Measurements from ENCODE around the gene TUBA1A. TPM values are rescaled to one million over a fixed set of nuclear protein-coding genes. Genes with fewer than 3 reads are reported as not detected.

Gene TUBA1A
- total and polyA plus RNA-seq, 8 donors, result 205 to 675 (median 507) TPM

DNA sequence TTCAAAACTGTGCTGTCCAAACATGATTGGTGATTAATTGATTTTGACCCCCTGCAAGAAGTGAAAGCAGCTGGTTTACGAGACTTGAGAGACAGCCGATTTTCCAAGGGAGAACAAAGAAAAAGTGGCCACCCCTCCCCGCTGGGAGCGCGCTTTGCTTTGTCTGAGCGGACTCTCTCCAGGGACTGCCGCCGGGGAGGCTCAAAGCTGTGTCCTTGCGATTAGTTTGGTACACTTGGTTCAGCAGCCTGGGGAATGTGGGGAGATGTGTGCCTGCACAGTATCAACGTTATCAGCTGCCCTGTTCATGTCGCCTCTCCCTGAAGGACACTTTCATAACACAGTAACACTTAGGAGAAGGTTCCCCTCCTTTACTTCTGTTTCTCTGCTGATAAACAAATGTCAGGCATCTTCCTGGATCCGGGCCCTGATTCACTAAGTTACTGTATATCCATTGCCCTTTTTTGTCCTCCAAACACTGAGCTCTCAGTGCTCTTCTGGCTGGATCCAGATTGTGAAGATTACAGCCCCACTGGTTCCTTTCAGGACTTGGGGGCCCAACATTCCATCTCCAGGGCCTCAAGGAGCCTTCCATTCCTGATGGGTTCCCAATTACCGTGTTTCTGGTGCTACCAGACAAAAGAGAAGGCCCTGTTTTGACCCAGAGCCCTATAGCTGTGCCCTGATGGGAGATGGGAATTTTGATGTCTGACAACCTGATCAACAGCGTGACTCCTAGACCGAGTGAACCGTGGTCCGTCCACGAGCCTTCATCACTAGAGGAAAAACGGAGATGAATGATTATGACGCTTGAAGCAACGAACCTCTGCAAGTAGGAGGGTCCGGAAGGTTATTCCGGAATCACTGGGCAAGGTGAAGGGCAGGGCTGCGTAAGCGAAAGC is 44.3 kb upstream of the TUBA1A start:
- Histone ChIP-seq H3K4me3 (peak overlapping the region in 1 of 2 donors; percentile 60), H3K9me3 (no peaks in the 10 kb centered on the region), H3K27ac (peak overlapping the region; percentile 98 to 99), H3K36me3 (no peaks in the 10 kb centered on the region), H3K27me3 (no peaks in the 10 kb centered on the region), H3K4me1 (peaks cover 13 to 52% of the 10 kb centered on the region in 2 donors)
- intact Hi-C loops (cut with DNase I), result loop anchor here in 1 of 2 donors (5.0 to 10.0 kb wide), 2 partner anchors 36 to 148 kb away; no protein-coding TSS in a partner anchor
- DNase-seq, result peak; percentile 49 to 80 (median 60)
- TF ChIP-seq, protein P1, sequence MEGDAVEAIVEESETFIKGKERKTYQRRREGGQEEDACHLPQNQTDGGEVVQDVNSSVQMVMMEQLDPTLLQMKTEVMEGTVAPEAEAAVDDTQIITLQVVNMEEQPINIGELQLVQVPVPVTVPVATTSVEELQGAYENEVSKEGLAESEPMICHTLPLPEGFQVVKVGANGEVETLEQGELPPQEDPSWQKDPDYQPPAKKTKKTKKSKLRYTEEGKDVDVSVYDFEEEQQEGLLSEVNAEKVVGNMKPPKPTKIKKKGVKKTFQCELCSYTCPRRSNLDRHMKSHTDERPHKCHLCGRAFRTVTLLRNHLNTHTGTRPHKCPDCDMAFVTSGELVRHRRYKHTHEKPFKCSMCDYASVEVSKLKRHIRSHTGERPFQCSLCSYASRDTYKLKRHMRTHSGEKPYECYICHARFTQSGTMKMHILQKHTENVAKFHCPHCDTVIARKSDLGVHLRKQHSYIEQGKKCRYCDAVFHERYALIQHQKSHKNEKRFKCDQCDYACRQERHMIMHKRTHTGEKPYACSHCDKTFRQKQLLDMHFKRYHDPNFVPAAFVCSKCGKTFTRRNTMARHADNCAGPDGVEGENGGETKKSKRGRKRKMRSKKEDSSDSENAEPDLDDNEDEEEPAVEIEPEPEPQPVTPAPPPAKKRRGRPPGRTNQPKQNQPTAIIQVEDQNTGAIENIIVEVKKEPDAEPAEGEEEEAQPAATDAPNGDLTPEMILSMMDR (IDR thresholded peaks at IDR 0.05), result no peak
- no peak for ATAC-seq

DNA sequence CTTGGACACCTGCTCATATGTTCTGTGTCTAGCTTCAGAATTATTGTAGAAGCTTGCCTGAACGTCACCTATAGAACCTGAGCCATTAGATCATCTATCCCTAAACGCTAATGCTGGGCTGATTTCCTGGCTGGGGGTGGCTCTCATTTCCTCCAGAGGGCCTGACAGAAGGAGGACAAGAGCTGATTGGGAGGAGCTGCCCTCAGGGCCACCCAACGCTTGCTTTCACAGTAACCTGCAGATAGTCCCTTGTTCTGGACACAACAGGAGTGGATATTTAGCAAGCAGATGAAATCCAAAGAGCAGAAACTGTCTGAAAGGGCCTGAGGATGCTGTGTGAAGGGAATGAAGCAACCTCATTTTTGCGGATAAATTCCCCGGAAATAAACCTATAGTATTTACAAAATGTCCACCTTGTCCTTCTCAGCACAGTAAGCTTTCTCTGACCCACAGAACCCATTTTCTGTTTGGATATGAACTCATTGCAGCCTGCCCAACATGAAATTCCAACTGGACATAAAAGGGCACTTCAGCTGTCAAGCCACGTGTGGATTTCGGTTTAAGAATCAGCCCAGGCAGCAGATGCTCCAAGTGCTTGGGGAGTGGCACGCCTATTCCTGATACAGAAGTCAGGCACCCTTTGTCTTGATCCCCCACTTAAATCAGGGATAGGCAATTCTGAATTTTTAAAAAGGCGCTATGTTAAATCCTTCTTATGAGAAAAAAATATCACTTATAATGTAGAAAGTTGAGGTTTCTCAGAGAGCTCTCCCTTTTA is 43.2 kb upstream of the TUBA1A start:
- ATAC-seq, result no peak
- Histone ChIP-seq H3K4me1 (peaks cover 13 to 52% of the 10 kb centered on the region in 2 donors), H3K36me3 (no peaks in the 10 kb centered on the region), H3K9me3 (no peaks in the 10 kb centered on the region), H3K4me3 (no peak overlapping the region), H3K27ac (peak overlapping the region; percentile 98 to 99), H3K27me3 (no peaks in the 10 kb centered on the region)
- no peak for DNase-seq
- intact Hi-C loops (cut with DNase I), result loop anchor here in 1 of 2 donors (5.0 to 10.0 kb wide), 2 partner anchors 35 to 147 kb away; no protein-coding TSS in a partner anchor
- TF ChIP-seq, protein P1 (IDR thresholded peaks at IDR 0.05), result no peak

DNA sequence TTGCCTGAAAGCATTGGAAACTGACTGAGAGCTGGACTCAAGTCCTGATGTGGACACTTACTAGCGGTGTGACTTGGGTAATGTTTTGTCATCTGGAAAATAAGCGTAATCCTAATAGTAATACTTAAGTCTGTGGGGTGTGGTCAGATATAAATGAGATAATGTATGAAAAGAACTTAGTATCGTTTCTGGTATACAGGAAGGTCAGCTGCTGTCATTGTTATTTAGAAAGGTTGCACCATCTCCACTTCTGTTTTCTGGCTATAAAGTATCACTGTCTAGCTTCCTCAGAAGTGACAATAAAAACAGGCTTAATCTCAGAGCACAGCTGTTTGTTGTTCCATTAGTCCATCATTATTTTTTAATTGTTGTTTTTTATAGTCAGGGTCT is 41.9 kb upstream of the TUBA1A start:
- ATAC-seq, result no peak
- Histone ChIP-seq H3K27me3 (no peaks in the 10 kb centered on the region), H3K9me3 (no peaks in the 10 kb centered on the region), H3K4me3 (no peak overlapping the region), H3K27ac (peak overlapping the region in 1 of 2 donors; percentile 99), H3K36me3 (no peaks in the 10 kb centered on the region), H3K4me1 (peaks cover 13 to 57% of the 10 kb centered on the region in 2 donors)
- TF ChIP-seq, protein P1 (IDR thresholded peaks at IDR 0.05), result no peak
- no peak for DNase-seq
- intact Hi-C loops (cut with DNase I), result loop anchor here in 1 of 2 donors (5.0 to 10.0 kb wide), 2 partner anchors 33 to 146 kb away; no protein-coding TSS in a partner anchor

DNA sequence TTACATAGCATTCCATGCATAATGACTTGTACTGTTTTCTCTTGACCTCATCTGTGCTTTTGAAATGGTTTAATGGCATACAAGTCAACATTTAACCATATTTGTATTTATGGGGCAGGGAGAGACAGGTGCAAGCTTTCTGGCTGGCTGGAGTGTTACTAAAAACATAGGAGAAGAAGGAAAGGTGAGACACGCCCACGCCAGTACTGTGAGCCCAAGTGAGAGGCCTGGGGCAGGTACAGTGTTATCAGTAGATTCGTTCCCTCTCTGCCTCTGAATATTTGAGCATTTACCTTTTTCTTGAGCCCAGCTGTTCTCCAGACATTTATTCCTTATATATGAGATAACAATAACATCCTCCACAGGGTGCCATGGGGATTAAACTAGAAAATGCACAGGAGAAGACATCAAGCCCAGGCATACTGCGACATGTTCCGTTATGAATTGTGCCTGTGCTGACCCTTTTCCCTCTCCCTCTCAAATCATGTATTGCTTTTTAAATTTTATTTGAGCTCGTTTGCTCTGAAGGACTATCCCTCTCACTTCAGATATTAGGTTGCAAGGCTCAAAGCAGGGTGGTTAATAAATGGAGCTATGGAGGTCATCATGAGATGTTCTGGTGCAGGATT is 41.4 kb upstream of the TUBA1A start:
- DNase-seq, result no peak
- Histone ChIP-seq H3K4me1 (peaks cover 13 to 60% of the 10 kb centered on the region in 2 donors), H3K4me3 (no peak overlapping the region), H3K9me3 (no peaks in the 10 kb centered on the region), H3K27me3 (no peaks in the 10 kb centered on the region), H3K36me3 (no peaks in the 10 kb centered on the region), H3K27ac (peak overlapping the region; percentile 26 to 99)
- TF ChIP-seq, protein P1 (IDR thresholded peaks at IDR 0.05), result no peak
- intact Hi-C loops (cut with DNase I), result loop anchor here in 1 of 2 donors (5.0 to 10.0 kb wide), 2 partner anchors 33 to 145 kb away; no protein-coding TSS in a partner anchor
- ATAC-seq, result no peak

Measured in left lung (tissue), 10 donors.